K562 (cell line): Measurements from ENCODE around the gene PIGL. TPM values are rescaled to one million over a fixed set of nuclear protein-coding genes. Genes with fewer than 3 reads are reported as not detected.

Experiments used
- ERF ChIP-seq: fragments of 450-650 bp; formaldehyde crosslinking; IDR thresholded peaks from 2 replicates; pipeline ENCODE4 v1.4.0; 2020; ENCODE audit warnings: mild to moderate bottlenecking, mixed read lengths
- ETV6 ChIP-seq, 3 experiments: fragments of 150-350 bp in 1 of 3; sonication (generic) in 1 of 3; formaldehyde crosslinking in 1 of 3; IDR thresholded peaks; 2 replicates each; pipeline versions ENCODE4 v1.6.1 to v1.8.0; 2014 to 2022; ENCODE audit warnings: borderline replicate concordance in 2 of 3, low read depth in 2 of 3, antibody characterized with exemption in 1 of 3, low read length in 1 of 3, mild to moderate bottlenecking in 1 of 3, missing genetic modification reagents in 1 of 3
- GABPB1 ChIP-seq: sonication (generic); formaldehyde crosslinking; IDR thresholded peaks from 2 replicates; pipeline ENCODE4 v1.8.0; 2022; ENCODE audit warnings: mild to moderate bottlenecking, missing genetic modification reagents
- GTF2A2 ChIP-seq: IDR thresholded peaks from 2 replicates; pipeline ENCODE4 v1.6.1; 2016; ENCODE audit warnings: mild to moderate bottlenecking, missing genetic modification characterization, missing compliant biosample characterization
- NCOA2 ChIP-seq, 2 experiments: fragments of 450-650 bp; IDR thresholded peaks; 2 replicates each; pipeline ENCODE4 v1.6.1; 2018; ENCODE audit warnings: mild to moderate bottlenecking in 2 of 2, moderate library complexity in 1 of 2; ENCODE audit not compliant: partially characterized antibody in 2 of 2
- RBBP5 ChIP-seq: fragments of 200-600 bp; sonication (generic); IDR thresholded peaks from 2 replicates; pipeline ENCODE4 v1.6.1; 2012; ENCODE audit warnings: borderline replicate concordance, mild to moderate bottlenecking, low read length, control low read depth, inconsistent platforms; ENCODE audit not compliant: insufficient read depth, poor library complexity, severe bottlenecking
- SIX5 ChIP-seq, 2 experiments: IDR thresholded peaks; 2 replicates each; pipeline ENCODE4 v1.6.1; 2011; ENCODE audit warnings: low read length in 2 of 2, borderline replicate concordance in 1 of 2, low read depth in 1 of 2, mild to moderate bottlenecking in 1 of 2, moderate library complexity in 1 of 2; ENCODE audit not compliant: insufficient read depth in 1 of 2
- SMARCB1 ChIP-seq: IDR thresholded peaks from 2 replicates; pipeline ENCODE4 v1.6.1; 2011; ENCODE audit warnings: improper control_type of control experiment, low read depth; ENCODE audit not compliant: insufficient read length
- SUPT5H ChIP-seq: fragments of 450-650 bp; IDR thresholded peaks from 2 replicates; pipeline ENCODE4 v1.6.1; 2016
- TBL1XR1 ChIP-seq, 2 experiments: IDR thresholded peaks; 2 replicates each; pipeline ENCODE4 v1.6.1; 2012; ENCODE audit warnings: improper control_type of control experiment in 2 of 2, low read length in 2 of 2, mild to moderate bottlenecking in 1 of 2
- XRCC5 ChIP-seq: fragments of 200-400 bp; formaldehyde crosslinking; IDR thresholded peaks from 2 replicates; pipeline ENCODE4 v1.6.1; 2017; ENCODE audit warnings: low read depth, mild to moderate bottlenecking, low read length
- ZFX ChIP-seq: sonication (generic); formaldehyde crosslinking; IDR thresholded peaks from 2 replicates; pipeline ENCODE4 v1.8.0; 2022; ENCODE audit warnings: mild to moderate bottlenecking, missing genetic modification reagents, moderate library complexity
- ZKSCAN1 ChIP-seq: fragments of 150-350 bp; IDR thresholded peaks from 2 replicates; pipeline ENCODE4 v1.6.1; 2016; ENCODE audit warnings: low read depth, low read length
- ZNF224 ChIP-seq: sonication (generic); formaldehyde crosslinking; IDR thresholded peaks from 2 replicates; pipeline ENCODE4 v1.8.0; 2022; ENCODE audit warnings: mild to moderate bottlenecking, missing genetic modification reagents
- ZNF316 ChIP-seq: fragments of 450-650 bp; IDR thresholded peaks from 2 replicates; pipeline ENCODE4 v1.6.1; 2016
- ZNF431 ChIP-seq: sonication (generic); formaldehyde crosslinking; IDR thresholded peaks from 2 replicates; pipeline ENCODE4 v1.8.0; 2022; ENCODE audit warnings: mild to moderate bottlenecking, missing genetic modification reagents
- polyA plus RNA-seq, 8 experiments: library from polyadenylated mRNA; depleted of rRNA in 4 of 8; stranded (reverse) in 5 of 8; unstranded in 3 of 8; fragments of >200 nt; fragmentation: Nextera tagmentation in 2 of 8; fragmentation: Illumina TruSeq in 1 of 8; extraction: Ambion mirVana in 2 of 8; extraction: Trizol in 1 of 8; gene quantifications; 2 replicates each; pipeline versions ENCODE4 v1.2.1 to v1.2.3, GENCODE V29; 2011 to 2014; ENCODE audit warnings: inconsistent platforms in 1 of 8, missing spikeins in 1 of 8
- total RNA-seq, 7 experiments: library from RNA; depleted of rRNA in 6 of 7; stranded (reverse); fragments of >200 nt in 6 of 7; fragmentation: Illumina TruSeq in 2 of 7; extraction: Trizol in 2 of 7; gene quantifications; 2 replicates each; pipeline versions ENCODE4 v1.2.1 to v1.2.3, GENCODE V29; 2011 to 2021; ENCODE audit warnings: low replicate concordance in 1 of 7
- TF ChIP-seq, protein P1 (sequence below), 2 experiments: fragments of 200-800 bp in 1 of 2; sonication (Bioruptor generic) in 1 of 2; sonication (generic) in 1 of 2; formaldehyde crosslinking in 1 of 2; IDR thresholded peaks in 1 of 2; conservative IDR thresholded peaks in 1 of 2; 2 replicates each; pipeline versions ENCODE4 v1.5.0 to v1.6.1; 2016 to 2020; ENCODE audit warnings: missing compliant biosample characterization in 1 of 2, missing genetic modification characterization in 1 of 2, missing genetic modification reagents in 1 of 2
- TF ChIP-seq, protein P2 (sequence below), 2 experiments: IDR thresholded peaks; 2 replicates each; pipeline ENCODE4 v1.6.1; 2012; ENCODE audit warnings: improper control_type of control experiment in 2 of 2, low read depth in 2 of 2, low read length in 2 of 2, borderline replicate concordance in 1 of 2
- TF ChIP-seq, protein P3 (sequence below): fragments of 450-650 bp; conservative IDR thresholded peaks from 2 replicates; pipeline ENCODE4 v1.6.1; 2016; ENCODE audit warnings: missing genetic modification characterization, low read depth, mild to moderate bottlenecking, missing compliant biosample characterization, moderate library complexity
- TF ChIP-seq, protein P4 (sequence below), 2 experiments: fragments of 450-650 bp in 1 of 2; sonication (generic) in 1 of 2; formaldehyde crosslinking in 1 of 2; IDR thresholded peaks in 1 of 2; conservative IDR thresholded peaks in 1 of 2; 2 replicates each; pipeline versions ENCODE4 v1.6.1 to v1.8.1; 2016 to 2023; ENCODE audit warnings: mild to moderate bottlenecking in 2 of 2, moderate library complexity in 2 of 2, inconsistent platforms in 1 of 2, missing genetic modification reagents in 1 of 2

The PIGL gene
- total and polyA plus RNA-seq, 9 of the 15 experiments (the other 6 are each of a cell fraction or from before 2014, with no cell fraction given) = 19.9 to 55.3 (median 29.6) TPM

DNA sequence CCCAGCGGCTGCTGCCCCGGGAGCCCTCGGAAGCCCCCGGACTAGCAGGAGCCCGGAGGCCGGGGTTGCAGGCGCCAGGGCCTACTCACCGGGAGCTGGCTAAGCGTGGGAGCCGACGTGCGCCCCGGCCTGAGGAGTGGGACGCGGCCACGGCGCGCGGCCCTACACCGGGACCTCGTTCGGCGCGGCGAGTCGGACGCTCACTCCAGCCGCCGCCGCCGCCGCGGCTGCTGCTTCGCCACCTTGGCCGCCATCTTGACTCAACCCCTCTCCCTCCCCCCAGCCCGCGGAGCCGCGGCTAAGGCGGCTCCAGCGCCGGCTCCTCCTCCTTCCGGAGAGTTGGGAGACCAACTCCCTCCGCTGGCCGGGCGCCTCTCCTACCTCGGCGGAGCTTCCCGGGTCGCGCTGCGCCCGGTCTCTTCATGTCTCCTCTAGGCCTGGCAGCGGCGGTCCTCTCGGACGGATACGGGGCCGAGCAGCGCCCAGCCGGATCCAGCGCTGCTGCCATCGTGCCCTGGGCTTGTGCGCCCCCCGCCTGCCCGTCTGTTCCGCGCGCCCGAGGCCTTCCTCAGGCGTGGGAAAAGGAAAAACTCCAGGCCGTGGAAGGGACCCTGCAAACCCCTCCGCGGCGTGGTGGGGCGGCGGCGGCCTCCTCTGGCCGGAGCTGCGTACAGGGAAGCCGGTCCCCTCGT lies 1.6 kb upstream of the PIGL start, which contains the start of gene NCOR1 (continued):
- peak; percentile 19 for TF ChIP-seq GABPB1 (CRISPR knock-in tag)
- no peak for TF ChIP-seq SIX5 (IDR thresholded peaks at IDR 0.05; ENCODE audit: borderline replicate concordance in 1 of 2, insufficient read depth in 1 of 2, low read depth in 1 of 2, low read length in 2 of 2)
- no peak for TF ChIP-seq ERF
- TF ChIP-seq, protein P1, sequence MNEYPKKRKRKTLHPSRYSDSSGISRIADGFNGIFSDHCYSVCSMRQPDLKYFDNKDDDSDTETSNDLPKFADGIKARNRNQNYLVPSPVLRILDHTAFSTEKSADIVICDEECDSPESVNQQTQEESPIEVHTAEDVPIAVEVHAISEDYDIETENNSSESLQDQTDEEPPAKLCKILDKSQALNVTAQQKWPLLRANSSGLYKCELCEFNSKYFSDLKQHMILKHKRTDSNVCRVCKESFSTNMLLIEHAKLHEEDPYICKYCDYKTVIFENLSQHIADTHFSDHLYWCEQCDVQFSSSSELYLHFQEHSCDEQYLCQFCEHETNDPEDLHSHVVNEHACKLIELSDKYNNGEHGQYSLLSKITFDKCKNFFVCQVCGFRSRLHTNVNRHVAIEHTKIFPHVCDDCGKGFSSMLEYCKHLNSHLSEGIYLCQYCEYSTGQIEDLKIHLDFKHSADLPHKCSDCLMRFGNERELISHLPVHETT (CRISPR knock-in tag; conservative IDR thresholded peaks at IDR 0.05 in 1 of 2, IDR thresholded peaks at IDR 0.05 in 1 of 2) = peak in 1 of 2 experiments; percentile 31; a peak in 1 of 4 replicates
- TF ChIP-seq NCOA2 (IDR thresholded peaks at IDR 0.05; ENCODE audit: partially characterized antibody in 2 of 2) = no peak
- TF ChIP-seq XRCC5 = no peak
- no peak for TF ChIP-seq SMARCB1
- no peak for TF ChIP-seq ZKSCAN1
- TF ChIP-seq ZNF316 = no peak
- no peak for TF ChIP-seq ZNF224 (CRISPR knock-in tag)
- TF ChIP-seq SUPT5H = peak; percentile 85
- TF ChIP-seq ZFX (CRISPR knock-in tag) = peak; percentile 95
- TF ChIP-seq, protein P2, sequence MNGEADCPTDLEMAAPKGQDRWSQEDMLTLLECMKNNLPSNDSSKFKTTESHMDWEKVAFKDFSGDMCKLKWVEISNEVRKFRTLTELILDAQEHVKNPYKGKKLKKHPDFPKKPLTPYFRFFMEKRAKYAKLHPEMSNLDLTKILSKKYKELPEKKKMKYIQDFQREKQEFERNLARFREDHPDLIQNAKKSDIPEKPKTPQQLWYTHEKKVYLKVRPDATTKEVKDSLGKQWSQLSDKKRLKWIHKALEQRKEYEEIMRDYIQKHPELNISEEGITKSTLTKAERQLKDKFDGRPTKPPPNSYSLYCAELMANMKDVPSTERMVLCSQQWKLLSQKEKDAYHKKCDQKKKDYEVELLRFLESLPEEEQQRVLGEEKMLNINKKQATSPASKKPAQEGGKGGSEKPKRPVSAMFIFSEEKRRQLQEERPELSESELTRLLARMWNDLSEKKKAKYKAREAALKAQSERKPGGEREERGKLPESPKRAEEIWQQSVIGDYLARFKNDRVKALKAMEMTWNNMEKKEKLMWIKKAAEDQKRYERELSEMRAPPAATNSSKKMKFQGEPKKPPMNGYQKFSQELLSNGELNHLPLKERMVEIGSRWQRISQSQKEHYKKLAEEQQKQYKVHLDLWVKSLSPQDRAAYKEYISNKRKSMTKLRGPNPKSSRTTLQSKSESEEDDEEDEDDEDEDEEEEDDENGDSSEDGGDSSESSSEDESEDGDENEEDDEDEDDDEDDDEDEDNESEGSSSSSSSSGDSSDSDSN (IDR thresholded peaks at IDR 0.05; ENCODE audit: borderline replicate concordance in 1 of 2, low read depth in 2 of 2, low read length in 2 of 2) = peak; percentile 61 to 84; a peak in 3 of 4 replicates
- no peak for TF ChIP-seq ETV6 (IDR thresholded peaks at IDR 0.05; ENCODE audit: borderline replicate concordance in 1 of 2, low read depth in 2 of 2, low read length in 1 of 2)
- no peak for TF ChIP-seq ETV6 (CRISPR knock-in tag; IDR thresholded peaks at IDR 0.05; ENCODE audit: borderline replicate concordance)
- TF ChIP-seq GTF2A2 (tag) = no peak
- TF ChIP-seq, protein P3, sequence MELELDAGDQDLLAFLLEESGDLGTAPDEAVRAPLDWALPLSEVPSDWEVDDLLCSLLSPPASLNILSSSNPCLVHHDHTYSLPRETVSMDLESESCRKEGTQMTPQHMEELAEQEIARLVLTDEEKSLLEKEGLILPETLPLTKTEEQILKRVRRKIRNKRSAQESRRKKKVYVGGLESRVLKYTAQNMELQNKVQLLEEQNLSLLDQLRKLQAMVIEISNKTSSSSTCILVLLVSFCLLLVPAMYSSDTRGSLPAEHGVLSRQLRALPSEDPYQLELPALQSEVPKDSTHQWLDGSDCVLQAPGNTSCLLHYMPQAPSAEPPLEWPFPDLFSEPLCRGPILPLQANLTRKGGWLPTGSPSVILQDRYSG = no peak
- TF ChIP-seq TBL1XR1 (IDR thresholded peaks at IDR 0.05; ENCODE audit: low read length in 2 of 2) = no peak; a peak in 1 of 4 replicates
- TF ChIP-seq ZNF431 (CRISPR knock-in tag) = no peak
- TF ChIP-seq, protein P4, sequence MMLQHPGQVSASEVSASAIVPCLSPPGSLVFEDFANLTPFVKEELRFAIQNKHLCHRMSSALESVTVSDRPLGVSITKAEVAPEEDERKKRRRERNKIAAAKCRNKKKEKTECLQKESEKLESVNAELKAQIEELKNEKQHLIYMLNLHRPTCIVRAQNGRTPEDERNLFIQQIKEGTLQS (IDR thresholded peaks at IDR 0.05) = no peak
- TF ChIP-seq, protein P4 (CRISPR knock-in tag; conservative IDR thresholded peaks at IDR 0.05) = no peak
- TF ChIP-seq RBBP5 = peak; percentile 63
